Left ventricle myocardium inferior (tissue), 1 donor: Measurements from ENCODE around the gene CGREF1. TPM values are rescaled to one million over a fixed set of nuclear protein-coding genes. Genes with fewer than 3 reads are reported as not detected.

Source experiments
- DNase-seq: peaks from one replicate; pipeline ENCODE4 v3.0.0-alpha.2; 2020
- H3K27ac ChIP-seq: fragments of 200-600 bp; replicated peaks from 2 replicates; pipeline ENCODE4 v1.8.0; 2021
- H3K27me3 ChIP-seq: fragments of 200-600 bp; 2 replicates; pipeline ENCODE4 v1.8.0; 2021; ENCODE audit warnings: low read depth
- H3K36me3 ChIP-seq: fragments of 200-600 bp; 2 replicates; pipeline ENCODE4 v1.8.0; 2021
- H3K4me1 ChIP-seq: fragments of 200-600 bp; 2 replicates; pipeline ENCODE4 v1.8.0; 2021
- H3K4me3 ChIP-seq: fragments of 200-600 bp; 2 replicates; pipeline ENCODE4 v1.8.0; 2021; ENCODE audit warnings: mild to moderate bottlenecking, moderate library complexity
- H3K9me3 ChIP-seq: fragments of 200-600 bp; replicated peaks from 2 replicates; pipeline ENCODE4 v1.8.0; 2021
- intact Hi-C: fragments of 100-400 bp; cut with micrococcal nuclease; formaldehyde crosslinking; loops from one replicate; pipeline ENCODE4 v1.11.0; 2022
- total RNA-seq: library from RNA; stranded (reverse); fragmentation: NEBNext Ultra II Directional; extraction: Animal tissue kit (Norgen Biotek cat#: 25700); gene quantifications from one replicate; pipeline ENCODE4 v1.2.1, GENCODE V29; 2021
- TF ChIP-seq, protein P1 (sequence below): fragments of 200-600 bp; IDR thresholded peaks from 2 replicates; pipeline ENCODE4 v1.8.0; 2021; ENCODE audit warnings: antibody characterized with exemption, mild to moderate bottlenecking, borderline replicate concordance
- donor health status: DM: no; HTN: yes; CAD: no; lungs with severe emphysema.

Gene CGREF1
- total RNA-seq, 1 donor from 2014 or later = 0.80 TPM

- H3K36me3 ChIP-seq = peaks cover 10% of the 10 kb centered on the region
- peaks cover 79% of the 10 kb centered on the region for H3K4me1 ChIP-seq
- no peak overlapping the region for H3K4me3 ChIP-seq
- H3K9me3 ChIP-seq = no peaks in the 10 kb centered on the region
- no peak for DNase-seq
- TF ChIP-seq, protein P1, sequence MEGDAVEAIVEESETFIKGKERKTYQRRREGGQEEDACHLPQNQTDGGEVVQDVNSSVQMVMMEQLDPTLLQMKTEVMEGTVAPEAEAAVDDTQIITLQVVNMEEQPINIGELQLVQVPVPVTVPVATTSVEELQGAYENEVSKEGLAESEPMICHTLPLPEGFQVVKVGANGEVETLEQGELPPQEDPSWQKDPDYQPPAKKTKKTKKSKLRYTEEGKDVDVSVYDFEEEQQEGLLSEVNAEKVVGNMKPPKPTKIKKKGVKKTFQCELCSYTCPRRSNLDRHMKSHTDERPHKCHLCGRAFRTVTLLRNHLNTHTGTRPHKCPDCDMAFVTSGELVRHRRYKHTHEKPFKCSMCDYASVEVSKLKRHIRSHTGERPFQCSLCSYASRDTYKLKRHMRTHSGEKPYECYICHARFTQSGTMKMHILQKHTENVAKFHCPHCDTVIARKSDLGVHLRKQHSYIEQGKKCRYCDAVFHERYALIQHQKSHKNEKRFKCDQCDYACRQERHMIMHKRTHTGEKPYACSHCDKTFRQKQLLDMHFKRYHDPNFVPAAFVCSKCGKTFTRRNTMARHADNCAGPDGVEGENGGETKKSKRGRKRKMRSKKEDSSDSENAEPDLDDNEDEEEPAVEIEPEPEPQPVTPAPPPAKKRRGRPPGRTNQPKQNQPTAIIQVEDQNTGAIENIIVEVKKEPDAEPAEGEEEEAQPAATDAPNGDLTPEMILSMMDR = no peak
- H3K27ac ChIP-seq = peak overlapping the region; percentile 93
- H3K27me3 ChIP-seq = no peaks in the 10 kb centered on the region
- intact Hi-C loops = no loop called here
Observed at GRCh38 chr2:27073782-27074181, 45.1 kb downstream of the CGREF1 start.

- intact Hi-C loops = no loop called here
- DNase-seq = no peak
- peak overlapping the region; percentile 94 for H3K4me3 ChIP-seq
- TF ChIP-seq, protein P1 = no peak
- H3K27ac ChIP-seq = peak overlapping the region; percentile 93
- H3K4me1 ChIP-seq = peaks cover 86% of the 10 kb centered on the region
- H3K27me3 ChIP-seq = no peaks in the 10 kb centered on the region
- peaks cover 19% of the 10 kb centered on the region for H3K36me3 ChIP-seq
- H3K9me3 ChIP-seq = no peaks in the 10 kb centered on the region
Observed at GRCh38 chr2:27072920-27073319, 46.0 kb downstream of the CGREF1 start.

- Histone ChIP-seq H3K4me1 (peaks cover 79% of the 10 kb centered on the region), H3K9me3 (no peaks in the 10 kb centered on the region), H3K27ac (peak overlapping the region; percentile 93), H3K36me3 (peaks cover 22% of the 10 kb centered on the region), H3K27me3 (no peaks in the 10 kb centered on the region), H3K4me3 (peak overlapping the region; percentile 94)
- TF ChIP-seq, protein P1 = no peak
- intact Hi-C loops = no loop called here
- DNase-seq = peak; percentile 84
Observed at GRCh38 chr2:27071990-27072830, 46.7 kb downstream of the CGREF1 start.

DNA sequence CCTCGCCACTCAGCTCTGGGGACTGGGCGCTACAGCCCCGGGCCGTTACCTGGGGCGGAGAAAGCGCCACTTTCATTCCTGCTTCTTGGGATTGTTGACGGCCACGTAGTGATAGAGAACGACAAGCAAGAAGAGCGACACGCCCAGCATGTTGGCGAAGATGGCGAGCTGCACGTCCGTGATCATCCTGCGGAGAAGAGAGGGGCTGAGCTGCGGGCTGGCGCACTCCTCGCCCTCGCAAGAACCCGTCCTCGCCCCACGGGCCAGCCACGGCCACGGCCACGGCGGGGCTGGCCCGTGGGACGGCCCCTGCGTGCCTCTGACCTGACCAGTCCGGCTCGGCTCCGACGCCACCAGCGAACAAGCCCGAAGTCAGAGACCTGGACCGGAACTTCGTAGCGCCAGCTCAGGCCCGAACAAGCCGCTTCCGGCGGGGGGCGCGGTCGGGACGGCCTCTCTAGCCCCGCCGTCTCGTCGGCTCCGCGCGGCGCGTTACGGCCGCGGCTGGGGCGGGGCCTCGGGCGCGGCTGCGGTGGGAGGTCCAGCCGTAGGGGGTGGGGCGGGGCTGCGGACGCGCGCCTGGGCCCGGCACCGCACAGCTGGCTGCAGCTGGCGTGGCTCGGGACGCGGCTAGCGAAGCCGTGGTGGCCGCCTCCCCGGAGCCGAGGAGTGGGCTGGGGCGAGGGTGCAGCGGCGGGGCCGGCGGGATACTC lies 47.5 kb downstream of the CGREF1 start, which contains the start of gene OST4:
TSS of gene OST4 (minus strand) at position 378 of the 713 bp plus-strand sequence.
- H3K4me1 ChIP-seq = peaks cover 75% of the 10 kb centered on the region
- peak within 1 kb of the TSS; percentile 93 for H3K27ac ChIP-seq
- no peaks in the 10 kb centered on the region for H3K27me3 ChIP-seq
- H3K36me3 ChIP-seq = peaks cover 25% of the 10 kb centered on the region
- peak within 1 kb of the TSS; percentile 94 for H3K4me3 ChIP-seq
- intact Hi-C loops = no loop called here
- peak; percentile 95 for DNase-seq
- TF ChIP-seq, protein P1 = no peak
- H3K9me3 ChIP-seq = no peaks in the 10 kb centered on the region

DNA sequence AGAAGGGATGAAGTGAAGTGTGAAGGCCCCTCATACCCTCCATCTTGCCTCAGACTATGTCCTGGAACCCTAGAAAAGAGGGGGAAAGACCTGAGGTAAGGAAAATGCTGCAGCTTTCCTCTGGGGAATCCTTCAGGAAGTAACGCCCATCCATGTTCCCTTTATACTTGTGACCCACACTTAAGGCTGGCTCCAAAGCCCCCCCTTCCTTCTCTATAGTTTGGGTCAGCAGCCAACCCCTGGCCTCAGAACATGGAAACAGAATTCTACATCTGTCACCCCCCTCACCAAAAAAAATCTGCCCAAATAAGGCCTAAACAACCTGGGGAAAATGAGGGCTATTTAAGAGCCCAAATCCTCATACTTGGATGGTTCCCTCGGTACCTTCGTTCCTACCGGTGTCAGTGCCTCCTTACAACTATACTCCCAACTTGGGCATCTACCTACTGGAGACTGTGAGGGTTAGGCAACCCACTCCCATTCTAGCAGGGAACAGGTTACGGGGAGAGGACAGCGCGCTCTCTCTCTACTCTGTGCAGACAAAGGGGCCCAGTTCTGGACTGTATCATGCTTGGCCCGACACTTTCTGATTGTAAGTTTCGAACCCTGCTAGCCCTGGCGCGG lies 48.2 kb downstream of the CGREF1 start:
- Histone ChIP-seq H3K27me3 (no peaks in the 10 kb centered on the region), H3K4me3 (peak overlapping the region; percentile 94), H3K36me3 (peaks cover 29% of the 10 kb centered on the region), H3K27ac (peak overlapping the region; percentile 93), H3K9me3 (no peaks in the 10 kb centered on the region), H3K4me1 (peaks cover 75% of the 10 kb centered on the region)
- intact Hi-C loops = no loop called here
- TF ChIP-seq, protein P1 = no peak
- no peak for DNase-seq
